Fibroblast of lung (primary cell): ENCODE data around the gene KRTAP5-9. TPM values are rescaled to one million over a fixed set of nuclear protein-coding genes. Genes with fewer than 3 reads are reported as not detected.
"Not testable (repeated sequence)": the region's sequence is repeated elsewhere in the genome, so short reads cannot be mapped to it uniquely, and the experiment has no call there.

ENCODE experiments used
- DNase-seq, 2 donors: peaks; one replicate each; pipeline versions ENCODE4 v3.0.0 to v3.0.0-alpha.2; 2010; ENCODE audit warnings: low read depth in 2 of 2
- H2AFZ ChIP-seq: 2 replicates; pipeline ENCODE4 v1.5.1; 2012; ENCODE audit warnings: low read length, control low read depth, inconsistent platforms
- H3K27ac ChIP-seq: 2 replicates; pipeline ENCODE4 v1.5.1; 2011; ENCODE audit warnings: low read length, control low read depth; ENCODE audit not compliant: insufficient read depth
- H3K27me3 ChIP-seq: 2 replicates; pipeline ENCODE4 v1.5.1; 2011; ENCODE audit warnings: mild to moderate bottlenecking, low read length; ENCODE audit not compliant: control insufficient read depth, insufficient read depth
- H3K36me3 ChIP-seq: 2 replicates; pipeline ENCODE4 v1.5.1; 2011; ENCODE audit warnings: low read length; ENCODE audit not compliant: control insufficient read depth, insufficient read depth
- H3K4me1 ChIP-seq: 2 replicates; pipeline ENCODE4 v1.5.1; 2011; ENCODE audit warnings: low read length; ENCODE audit not compliant: control insufficient read depth, insufficient read depth; ENCODE audit errors: extremely low read depth
- H3K4me2 ChIP-seq: 2 replicates; pipeline ENCODE4 v1.5.1; 2011; ENCODE audit warnings: low read length, control low read depth; ENCODE audit not compliant: insufficient read depth; ENCODE audit errors: extremely low read depth
- H3K4me3 ChIP-seq, 4 experiments: fragments of 200-600 bp in 1 of 4; sonication (generic) in 1 of 4; replicated peaks in 1 of 4; 2 replicates each; pipeline ENCODE4 v1.5.1; 2011 to 2016; ENCODE audit warnings: low read length in 4 of 4, low read depth in 3 of 4, mild to moderate bottlenecking in 3 of 4, control low read depth in 2 of 4, inconsistent platforms in 1 of 4, mixed read lengths in 1 of 4; ENCODE audit not compliant: insufficient read depth in 1 of 4; ENCODE audit errors: control extremely low read depth in 1 of 4
- H3K79me2 ChIP-seq: 2 replicates; pipeline ENCODE4 v1.5.1; 2012; ENCODE audit warnings: mild to moderate bottlenecking, low read length, inconsistent platforms; ENCODE audit not compliant: control insufficient read depth, insufficient read depth
- H3K9ac ChIP-seq: 2 replicates; pipeline ENCODE4 v1.5.1; 2011; ENCODE audit warnings: mild to moderate bottlenecking, low read length, control low read depth; ENCODE audit not compliant: insufficient read depth
- H3K9me3 ChIP-seq: 2 replicates; pipeline ENCODE4 v1.5.1; 2012; ENCODE audit warnings: low read depth, low read length; ENCODE audit not compliant: control insufficient read depth, insufficient read depth
- H4K20me1 ChIP-seq: 2 replicates; pipeline ENCODE4 v1.5.1; 2011; ENCODE audit warnings: low read length; ENCODE audit not compliant: control insufficient read depth, insufficient read depth; ENCODE audit errors: extremely low read depth
- CTCF ChIP-seq, 2 donors: IDR thresholded peaks in 1 of 2; conservative IDR thresholded peaks in 1 of 2; 1 replicate in 1 of 2; 2 replicates in 1 of 2; pipeline ENCODE4 v1.5.1; 2011 to 2012; ENCODE audit warnings: low read length in 2 of 2, control low read depth in 1 of 2, inconsistent platforms in 1 of 2, low read depth in 1 of 2, mild to moderate bottlenecking in 1 of 2
- EZH2 ChIP-seq: IDR thresholded peaks from 2 replicates; pipeline ENCODE4 v1.5.1; 2012; ENCODE audit warnings: low read length, control low read depth, mild to moderate bottlenecking; ENCODE audit errors: missing control alignments
- polyA plus RNA-seq, 2 donors: library from polyadenylated mRNA; depleted of rRNA in 1 of 2; stranded (reverse) in 1 of 2; unstranded in 1 of 2; fragments of >200 nt; gene quantifications; 2 replicates each; pipeline ENCODE4 v1.2.1, GENCODE V29; 2011 to 2012; ENCODE audit warnings: missing spikeins in 1 of 2
- total RNA-seq: library from RNA; depleted of rRNA; stranded (reverse); fragments of >200 nt; gene quantifications from 2 replicates; pipeline ENCODE4 v1.2.1, GENCODE V29; 2014

The KRTAP5-9 gene
- total and polyA plus RNA-seq, 2 donors (not counting 1 experiment from before 2014, with no cell fraction given), result not detected

- H3K36me3 ChIP-seq, result no peaks in the 10 kb centered on the region
- H3K4me3 ChIP-seq, result no peak overlapping the region
- no peaks in the 10 kb centered on the region for H4K20me1 ChIP-seq
- no peaks in the 10 kb centered on the region for H3K9me3 ChIP-seq
- no peak overlapping the region for H2AFZ ChIP-seq
- no peaks in the 10 kb centered on the region for H3K27me3 ChIP-seq
- no peak overlapping the region for H3K4me2 ChIP-seq
- H3K27ac ChIP-seq, result no peak overlapping the region
- no peaks in the 10 kb centered on the region for H3K4me1 ChIP-seq
- TF ChIP-seq EZH2 (no peak), CTCF (conservative IDR thresholded peaks at IDR 0.05 in 1 of 2, IDR thresholded peaks at IDR 0.05 in 1 of 2; ENCODE audit: low read depth in 1 of 2, low read length in 2 of 2) (no peak)
- no peak for DNase-seq
- no peaks in the 10 kb centered on the region for H3K79me2 ChIP-seq
- no peak overlapping the region for H3K9ac ChIP-seq
These were observed 12.4 kb upstream of the KRTAP5-9 start for GRCh38 chr11:71535825-71536224.

GRCh38 chr11:71537537-71537936 lies 10.7 kb upstream of the KRTAP5-9 start:
- no peak for DNase-seq
- H3K9me3 ChIP-seq, result no peaks in the 10 kb centered on the region
- H3K4me2 ChIP-seq, result no peak overlapping the region
- H2AFZ ChIP-seq, result no peak overlapping the region
- no peak overlapping the region for H3K4me3 ChIP-seq
- no peaks in the 10 kb centered on the region for H3K36me3 ChIP-seq
- no peaks in the 10 kb centered on the region for H4K20me1 ChIP-seq
- no peaks in the 10 kb centered on the region for H3K79me2 ChIP-seq
- no peak overlapping the region for H3K27ac ChIP-seq
- H3K4me1 ChIP-seq, result no peaks in the 10 kb centered on the region
- TF ChIP-seq EZH2 (no peak), CTCF (conservative IDR thresholded peaks at IDR 0.05 in 1 of 2, IDR thresholded peaks at IDR 0.05 in 1 of 2; ENCODE audit: low read depth in 1 of 2, low read length in 2 of 2) (no peak)
- H3K27me3 ChIP-seq, result peaks cover 3% of the 10 kb centered on the region
- no peak overlapping the region for H3K9ac ChIP-seq

- H3K4me3 ChIP-seq, H3K36me3 ChIP-seq: not testable (repeated sequence)
These were observed 10.1 kb upstream of the KRTAP5-9 start, which contains the start of gene KRTAP5-8 for GRCh38 chr11:71537977-71538665. Gene KRTAP5-8, plus strand, starts transcription at chr11:71538025. Its CDS starts 31 bp downstream, at chr11:71538056.

More at GRCh38 chr11:71537977-71538665, 10.1 kb upstream of the KRTAP5-9 start, which contains the start of gene KRTAP5-8:
- not testable (repeated sequence) for H3K27ac ChIP-seq, H2AFZ ChIP-seq, H3K9ac ChIP-seq, H3K4me2 ChIP-seq, H3K79me2 ChIP-seq, H3K27me3 ChIP-seq, H3K4me1 ChIP-seq, H3K9me3 ChIP-seq, H4K20me1 ChIP-seq
- peak in 1 of 2 donors; percentile 26 for DNase-seq
